GM12878 (cell line): ENCODE measurements around the gene VGLL3. TPM values are rescaled to one million over a fixed set of nuclear protein-coding genes. Genes with fewer than 3 reads are reported as not detected.

ENCODE experiments used
- ATAC-seq: fragments of 200-7000 bp; cut with Tn5 transposase; 3 replicates; pipeline ENCODE4 v1.9.1; 2020; ENCODE audit warnings: mild to moderate bottlenecking, moderate library complexity
- BruUV-seq: library from RNA; stranded (reverse); fragments of 400-500 nt; replicated peaks from 2 replicates; lab custom pipeline; 2021; lab: Mats Ljungman, UMichigan
- CTCF ChIA-PET: fragments of 300-600 bp; sonication (Branson Sonifier 250); formaldehyde crosslinking; extraction: SDS; loops from one replicate; lab custom pipeline; 2021; ENCODE audit warnings: inconsistent platforms; lab: Yijun Ruan, JAX
- POLR2A ChIA-PET: fragments of 350-600 bp; formaldehyde crosslinking; extraction: SDS; loops from one replicate; lab custom pipeline; 2021; ENCODE audit warnings: inconsistent platforms; lab: Charles Lee
- RAD21 ChIA-PET: fragments of 300-600 bp; sonication (Branson Sonifier 250); formaldehyde crosslinking; loops from one replicate; lab custom pipeline; 2023; ENCODE audit warnings: antibody characterized with exemption; ENCODE audit not compliant: unreplicated experiment; lab: Charles Lee
- SMC1A ChIA-PET: fragments of 300-600 bp; sonication (Branson Sonifier 250); formaldehyde crosslinking; loops from one replicate; lab custom pipeline; 2023; ENCODE audit not compliant: unreplicated experiment, uncharacterized antibody; lab: Charles Lee
- DNase-seq: peaks from one replicate; pipeline ENCODE4 v3.0.0-alpha.2; 2011; ENCODE audit warnings: low read depth, low spot score
- FAIRE-seq: peaks from 3 replicates; lab custom pipeline; 2011; peaks lifted over from hg19 to GRCh38; lab: Jason Lieb, UNC
- H2AFZ ChIP-seq: 2 replicates; pipeline ENCODE4 v1.6.0; 2011; ENCODE audit warnings: low read depth, low read length, control low read depth; ENCODE audit not compliant: control insufficient read depth
- H3K27ac ChIP-seq: 2 replicates; pipeline ENCODE4 v1.5.1; 2011; ENCODE audit warnings: control low read depth; ENCODE audit not compliant: control insufficient read depth, insufficient read depth
- H3K27me3 ChIP-seq, 2 experiments: replicated peaks in 1 of 2; 2 replicates each; pipeline versions ENCODE4 v1.6.0 to v1.6.1; 2011; ENCODE audit warnings: low read length in 1 of 2; ENCODE audit not compliant: control insufficient read depth in 2 of 2, insufficient read depth in 2 of 2
- H3K36me3 ChIP-seq, 2 experiments: 2 replicates each; pipeline ENCODE4 v1.5.1; 2011; ENCODE audit warnings: low read length in 1 of 2; ENCODE audit not compliant: control insufficient read depth in 2 of 2, insufficient read depth in 2 of 2
- H3K4me1 ChIP-seq: 2 replicates; pipeline ENCODE4 v1.6.1; 2011; ENCODE audit warnings: mild to moderate bottlenecking, low read length, moderate library complexity, mixed read lengths; ENCODE audit not compliant: control insufficient read depth, insufficient read depth
- H3K4me2 ChIP-seq: 2 replicates; pipeline ENCODE4 v1.6.0; 2011; ENCODE audit warnings: control low read depth; ENCODE audit not compliant: control insufficient read depth, insufficient read depth
- H3K4me3 ChIP-seq: fragments of 200-600 bp; sonication (generic); 2 replicates; pipeline ENCODE4 v1.5.1; 2016
- H3K79me2 ChIP-seq: 2 replicates; pipeline ENCODE4 v1.6.0; 2011; ENCODE audit warnings: low read length; ENCODE audit not compliant: control insufficient read depth, insufficient read depth
- H3K9ac ChIP-seq: 2 replicates; pipeline ENCODE4 v1.8.0; 2011; ENCODE audit warnings: low read length, control low read depth, mixed read lengths; ENCODE audit not compliant: control insufficient read depth, insufficient read depth
- H3K9me3 ChIP-seq: replicated peaks from 3 replicates; pipeline ENCODE4 v1.5.1; 2011; ENCODE audit warnings: mild to moderate bottlenecking, low read length; ENCODE audit not compliant: control insufficient read depth, insufficient read depth
- H4K20me1 ChIP-seq: 2 replicates; pipeline ENCODE4 v1.6.0; 2011; ENCODE audit not compliant: control insufficient read depth, insufficient read depth
- FOXK2 ChIP-seq: fragments of 450-650 bp; IDR thresholded peaks from 2 replicates; pipeline ENCODE4 v1.6.1; 2017; ENCODE audit warnings: mild to moderate bottlenecking, moderate library complexity
- FOXM1 ChIP-seq: IDR thresholded peaks from 2 replicates; pipeline ENCODE4 v1.6.1; 2012; ENCODE audit warnings: low read depth, mild to moderate bottlenecking, inconsistent platforms, low read length, moderate library complexity
- HCFC1 ChIP-seq: fragments of 150-350 bp; IDR thresholded peaks from 2 replicates; pipeline ENCODE4 v1.6.1; 2014; ENCODE audit warnings: low read length
- MEF2B ChIP-seq: fragments of 450-650 bp; IDR thresholded peaks from 2 replicates; pipeline ENCODE4 v1.6.1; 2018; ENCODE audit warnings: mild to moderate bottlenecking, moderate library complexity; ENCODE audit not compliant: partially characterized antibody, poor library complexity, severe bottlenecking
- MLLT1 ChIP-seq: fragments of 450-650 bp; IDR thresholded peaks from 2 replicates; pipeline ENCODE4 v1.6.1; 2016; ENCODE audit warnings: mild to moderate bottlenecking
- NFYA ChIP-seq: IDR thresholded peaks from 2 replicates; pipeline ENCODE4 v1.6.1; 2011; ENCODE audit warnings: low read depth, mild to moderate bottlenecking, low read length, improper control_type of control experiment, borderline replicate concordance
- NKRF ChIP-seq: fragments of 450-650 bp; conservative IDR thresholded peaks from 2 replicates; pipeline ENCODE4 v1.6.1; 2017; ENCODE audit warnings: mild to moderate bottlenecking, moderate library complexity
- NR2C1 ChIP-seq: fragments of 450-650 bp; IDR thresholded peaks from 2 replicates; pipeline ENCODE4 v1.6.1; 2017; ENCODE audit warnings: antibody characterized with exemption, mild to moderate bottlenecking, moderate library complexity
- POLR2AphosphoS5 ChIP-seq: IDR thresholded peaks from 2 replicates; pipeline ENCODE4 v1.6.1; 2011; ENCODE audit warnings: mild to moderate bottlenecking, low read length, inconsistent platforms
- POU2F2 ChIP-seq: IDR thresholded peaks from 3 replicates; pipeline ENCODE4 v1.6.1; 2011; ENCODE audit warnings: low read depth, mild to moderate bottlenecking, low read length, borderline replicate concordance
- RB1 ChIP-seq: fragments of 450-650 bp; formaldehyde crosslinking; IDR thresholded peaks from 2 replicates; pipeline ENCODE4 v1.6.1; 2017; ENCODE audit warnings: mild to moderate bottlenecking, borderline replicate concordance
- SRF ChIP-seq, 2 experiments: IDR thresholded peaks; 2 replicates each; pipeline ENCODE4 v1.6.1; 2011; ENCODE audit warnings: low read depth in 2 of 2, low read length in 2 of 2, mild to moderate bottlenecking in 1 of 2, moderate library complexity in 1 of 2
- SUPT20H ChIP-seq: IDR thresholded peaks from 2 replicates; pipeline ENCODE4 v1.6.1; 2011; ENCODE audit warnings: low read depth, mild to moderate bottlenecking, low read length, moderate library complexity, borderline replicate concordance; ENCODE audit not compliant: control insufficient read depth
- YY1 ChIP-seq: IDR thresholded peaks from 2 replicates; pipeline ENCODE4 v1.6.1; 2011; ENCODE audit warnings: low read depth, mild to moderate bottlenecking, low read length
- ZNF217 ChIP-seq: fragments of 450-650 bp; IDR thresholded peaks from 2 replicates; pipeline ENCODE4 v1.6.1; 2017; ENCODE audit warnings: antibody characterized with exemption, mild to moderate bottlenecking
- WGBS: methylation state at CpG from one replicate; pipeline ENCODE4 v1.1.6; 2016; ENCODE audit warnings: low lambda C conversion rate; ENCODE audit not compliant: insufficient replicate concordance, insufficient coverage; ENCODE audit errors: missing lambda C conversion rate; 5-methylcytosine and 5-hydroxymethylcytosine counted together
- in situ Hi-C: fragments of 300-500 bp; cut with MboI; formaldehyde crosslinking; loops from 9 replicates; pipeline ENCODE4 v1.14.3; 2018; ENCODE audit warnings: mixed read lengths
- intact Hi-C: fragments of 100-400 bp; cut with micrococcal nuclease; formaldehyde crosslinking; loops from one replicate; pipeline ENCODE4 v1.14.2; 2022; ENCODE audit not compliant: unreplicated experiment
- polyA plus RNA-seq, 11 experiments: library from polyadenylated mRNA; depleted of rRNA in 4 of 11; unstranded in 6 of 11; stranded (reverse) in 5 of 11; fragments of >200 nt; fragmentation: Nextera tagmentation in 4 of 11; fragmentation: Illumina TruSeq in 1 of 11; extraction: Ambion mirVana in 4 of 11; extraction: Trizol in 1 of 11; gene quantifications; 1 replicate in 1 of 11; 2 replicates in 10 of 11; pipeline versions ENCODE4 v1.2.1 to v1.2.3, GENCODE V29; 2011 to 2016; ENCODE audit warnings: inconsistent platforms in 2 of 11, missing spikeins in 2 of 11, low read depth in 1 of 11
- total RNA-seq, 4 experiments: library from RNA; depleted of rRNA in 3 of 4; stranded (reverse); fragments of >200 nt in 3 of 4; fragmentation: Illumina TruSeq in 1 of 4; extraction: Trizol in 1 of 4; gene quantifications; 2 replicates each; pipeline versions ENCODE4 v1.2.1 to v1.2.3, GENCODE V29; 2013 to 2021
- TF ChIP-seq, protein P1 (sequence below): fragments of 450-650 bp; IDR thresholded peaks from 2 replicates; pipeline ENCODE4 v1.6.1; 2017; ENCODE audit warnings: borderline replicate concordance
- TF ChIP-seq, protein P2 (sequence below): IDR thresholded peaks from 2 replicates; pipeline ENCODE4 v1.6.1; 2012; ENCODE audit warnings: low read depth, low read length, improper control_type of control experiment

The VGLL3 gene
- total and polyA plus RNA-seq, 10 of the 15 experiments (the other 5 are each of a cell fraction or from before 2014, with no cell fraction given): 0.05 TPM; not detected in 9

DNA sequence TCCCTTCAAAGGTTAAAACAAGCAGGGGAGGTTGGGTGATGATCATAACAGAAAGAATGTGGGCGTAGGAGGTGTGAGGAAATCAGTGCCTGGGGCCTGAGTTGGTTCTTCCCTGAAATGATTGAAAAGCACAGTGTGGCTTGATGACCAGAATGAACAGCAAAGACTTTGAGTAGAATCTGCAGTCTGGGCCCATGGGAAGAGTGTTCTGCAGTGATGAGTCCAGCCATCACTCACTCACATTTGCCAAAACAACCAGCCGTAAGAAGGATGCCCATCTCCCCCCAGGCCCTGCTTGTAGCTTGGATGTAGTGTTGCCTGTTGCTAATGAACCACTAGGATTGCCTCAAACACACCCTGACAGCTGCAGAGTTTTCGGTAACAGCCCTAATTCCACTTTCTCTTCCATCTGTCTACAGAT lies 67.9 kb downstream of the VGLL3 start:
- no peaks in the 10 kb centered on the region for H4K20me1 ChIP-seq
- no peak for FAIRE-seq
- ChIA-PET SMC1A (no interaction called here), RAD21 (no interaction called here), POLR2A (no interaction called here), CTCF (no interaction called here)
- intact Hi-C loops: no loop called here
- TF ChIP-seq ZNF217 (no peak), MEF2B (no peak), NR2C1 (no peak), NFYA (no peak), MLLT1 (no peak), HCFC1 (no peak), SRF (IDR thresholded peaks at IDR 0.05; ENCODE audit: low read depth in 2 of 2, low read length in 2 of 2) (no peak), FOXM1 (no peak), YY1 (no peak), SUPT20H (no peak), RB1 (no peak), POU2F2 (no peak), NKRF (no peak), POLR2AphosphoS5 (no peak), FOXK2 (no peak)
- TF ChIP-seq, protein P1, sequence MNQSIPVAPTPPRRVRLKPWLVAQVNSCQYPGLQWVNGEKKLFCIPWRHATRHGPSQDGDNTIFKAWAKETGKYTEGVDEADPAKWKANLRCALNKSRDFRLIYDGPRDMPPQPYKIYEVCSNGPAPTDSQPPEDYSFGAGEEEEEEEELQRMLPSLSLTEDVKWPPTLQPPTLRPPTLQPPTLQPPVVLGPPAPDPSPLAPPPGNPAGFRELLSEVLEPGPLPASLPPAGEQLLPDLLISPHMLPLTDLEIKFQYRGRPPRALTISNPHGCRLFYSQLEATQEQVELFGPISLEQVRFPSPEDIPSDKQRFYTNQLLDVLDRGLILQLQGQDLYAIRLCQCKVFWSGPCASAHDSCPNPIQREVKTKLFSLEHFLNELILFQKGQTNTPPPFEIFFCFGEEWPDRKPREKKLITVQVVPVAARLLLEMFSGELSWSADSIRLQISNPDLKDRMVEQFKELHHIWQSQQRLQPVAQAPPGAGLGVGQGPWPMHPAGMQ: no peak
- TF ChIP-seq, protein P2, sequence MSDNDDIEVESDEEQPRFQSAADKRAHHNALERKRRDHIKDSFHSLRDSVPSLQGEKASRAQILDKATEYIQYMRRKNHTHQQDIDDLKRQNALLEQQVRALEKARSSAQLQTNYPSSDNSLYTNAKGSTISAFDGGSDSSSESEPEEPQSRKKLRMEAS: no peak
- H3K9ac ChIP-seq: no peak overlapping the region
- H3K27ac ChIP-seq: no peak overlapping the region
- H3K79me2 ChIP-seq: no peaks in the 10 kb centered on the region
- H3K36me3 ChIP-seq: no peaks in the 10 kb centered on the region
- no peak overlapping the region for H3K4me3 ChIP-seq
- no peaks in the 10 kb centered on the region for H3K27me3 ChIP-seq
- DNase-seq: no peak
- 10% methylated on average over 3 of the region's 3 CpGs for WGBS
- no peaks in the 10 kb centered on the region for H3K4me1 ChIP-seq
- no TSS peak for BruUV-seq
- H3K9me3 ChIP-seq: no peaks in the 10 kb centered on the region
- in situ Hi-C loops: no loop called here
- H3K4me2 ChIP-seq: no peak overlapping the region
- H2AFZ ChIP-seq: no peak overlapping the region
- peak; percentile 41; the same call in 2 of the 3 replicates for ATAC-seq
